Measurements from ENCODE around the gene PIK3CD. TPM values are rescaled to one million over a fixed set of nuclear protein-coding genes. Genes with fewer than 3 reads are reported as not detected.

The PIK3CD gene
- total RNA-seq (1.0 and 1.3 TPM in 2 replicates), polyA plus RNA-seq (1.2 and 3.2 TPM in 2 replicates)

- peak; percentile 52 for DNase-seq (ENCODE audit: low spot score)
- peak within 1 kb of the TSS; percentile 68 for H2AFZ ChIP-seq
Measured at GRCh38 chr1:9651565-9652378, at the start of gene PIK3CD. TSS of gene PIK3CD (plus strand) at chr1:9651731. CDS start at chr1:9710456, 58,725 bp downstream.

GRCh38 chr1:9601942-9602793, 49.4 kb upstream of the PIK3CD start:
- Histone ChIP-seq H3K4me2 (no peak overlapping the region), H3K79me2 (no peaks in the 10 kb centered on the region), H4K20me1 (ENCODE audit: insufficient read depth, poor library complexity, severe bottlenecking) (no peaks in the 10 kb centered on the region), H3K27me3 (no peaks in the 10 kb centered on the region), H3K9me3 (ENCODE audit: low read depth) (no peaks in the 10 kb centered on the region), H3K4me1 (ENCODE audit: insufficient read depth) (no peaks in the 10 kb centered on the region), H3K9me2 (replicated peaks; ENCODE audit: insufficient read depth) (no peaks in the 10 kb centered on the region), H3K4me3 (no peak overlapping the region), H2AFZ (no peak overlapping the region), H3K27ac (no peak overlapping the region), H3K36me3 (replicated peaks; ENCODE audit: insufficient read depth, low read depth) (no peaks in the 10 kb centered on the region)
- no peak for DNase-seq (ENCODE audit: low spot score)
- no peak for TF ChIP-seq EZH2 (IDR thresholded peaks at IDR 0.05; ENCODE audit: borderline replicate concordance)
- no peak for TF ChIP-seq EZH2phosphoT487 (IDR thresholded peaks at IDR 0.05; ENCODE audit: low read depth, severe bottlenecking, unreplicated experiment)
- TF ChIP-seq CTCF (IDR thresholded peaks at IDR 0.05; ENCODE audit: poor library complexity), result no peak
- 98% methylated on average over 20 of the region's 26 CpGs for WGBS (ENCODE audit: low lambda C conversion rate, missing lambda C conversion rate)

More at GRCh38 chr1:9651565-9652378, at the start of gene PIK3CD:
- WGBS (ENCODE audit: low lambda C conversion rate, missing lambda C conversion rate), result 2% methylated on average over 78 of the region's 94 CpGs
- TF ChIP-seq EZH2 (IDR thresholded peaks at IDR 0.05; ENCODE audit: borderline replicate concordance), result peak; percentile 57
- TF ChIP-seq CTCF (IDR thresholded peaks at IDR 0.05; ENCODE audit: poor library complexity), result no peak
- TF ChIP-seq EZH2phosphoT487 (IDR thresholded peaks at IDR 0.05; ENCODE audit: low read depth, severe bottlenecking, unreplicated experiment), result no peak
- Histone ChIP-seq H3K4me3 (peak within 1 kb of the TSS; percentile 30), H3K36me3 (replicated peaks; ENCODE audit: insufficient read depth, low read depth) (no peaks in the 10 kb centered on the region), H3K4me2 (peak within 1 kb of the TSS; percentile 99), H3K9me2 (replicated peaks; ENCODE audit: insufficient read depth) (no peaks in the 10 kb centered on the region), H3K27me3 (peaks cover 52% of the 10 kb centered on the region), H3K4me1 (ENCODE audit: insufficient read depth) (peaks cover 5% of the 10 kb centered on the region), H4K20me1 (ENCODE audit: insufficient read depth, poor library complexity, severe bottlenecking) (no peaks in the 10 kb centered on the region), H3K27ac (no peak within 1 kb of the TSS), H3K79me2 (no peaks in the 10 kb centered on the region), H3K9me3 (ENCODE audit: low read depth) (no peaks in the 10 kb centered on the region)

DNA sequence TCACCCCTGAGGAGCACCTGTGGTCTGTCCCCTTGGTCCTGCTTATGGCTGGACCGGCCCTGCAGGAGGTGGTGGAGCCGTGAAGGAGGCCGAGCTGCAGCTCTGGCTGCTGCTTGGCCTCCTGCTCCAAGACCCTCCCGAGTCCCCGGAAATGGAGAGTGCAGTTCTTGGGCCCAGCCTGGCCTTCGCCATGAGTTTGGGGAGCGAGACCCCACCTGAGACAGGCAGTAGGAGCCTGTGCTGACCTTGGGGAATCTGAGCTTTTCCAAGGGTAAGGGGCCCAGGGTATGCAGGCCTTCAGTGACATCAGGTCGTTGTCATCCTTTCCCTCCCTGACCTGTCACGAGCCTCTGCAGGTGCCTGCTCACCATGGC, 48.8 kb upstream of the PIK3CD start:
- H2AFZ ChIP-seq, result no peak overlapping the region
- H3K4me1 ChIP-seq (ENCODE audit: insufficient read depth), result no peaks in the 10 kb centered on the region
- no peaks in the 10 kb centered on the region for H4K20me1 ChIP-seq (ENCODE audit: insufficient read depth, poor library complexity, severe bottlenecking)
- 95% methylated on average over 9 of the region's 9 CpGs for WGBS (ENCODE audit: low lambda C conversion rate, missing lambda C conversion rate)
- no peak for TF ChIP-seq EZH2 (IDR thresholded peaks at IDR 0.05; ENCODE audit: borderline replicate concordance)
- H3K27ac ChIP-seq, result no peak overlapping the region
- no peak overlapping the region for H3K4me3 ChIP-seq
- no peaks in the 10 kb centered on the region for H3K9me2 ChIP-seq (replicated peaks; ENCODE audit: insufficient read depth)
- H3K36me3 ChIP-seq (replicated peaks; ENCODE audit: insufficient read depth, low read depth), result no peaks in the 10 kb centered on the region
- no peaks in the 10 kb centered on the region for H3K79me2 ChIP-seq
- no peaks in the 10 kb centered on the region for H3K27me3 ChIP-seq
- no peaks in the 10 kb centered on the region for H3K9me3 ChIP-seq (ENCODE audit: low read depth)
- no peak for DNase-seq (ENCODE audit: low spot score)
- no peak overlapping the region for H3K4me2 ChIP-seq

GRCh38 chr1:9603307-9603706, 48.2 kb upstream of the PIK3CD start:
- H3K79me2 ChIP-seq, result no peaks in the 10 kb centered on the region
- TF ChIP-seq CTCF (IDR thresholded peaks at IDR 0.05; ENCODE audit: poor library complexity) (no peak), EZH2phosphoT487 (IDR thresholded peaks at IDR 0.05; ENCODE audit: low read depth, severe bottlenecking, unreplicated experiment) (no peak), EZH2 (IDR thresholded peaks at IDR 0.05; ENCODE audit: borderline replicate concordance) (no peak)
- H4K20me1 ChIP-seq (ENCODE audit: insufficient read depth, poor library complexity, severe bottlenecking), result no peaks in the 10 kb centered on the region
- no peak overlapping the region for H3K27ac ChIP-seq
- 96% methylated on average over 14 of the region's 14 CpGs for WGBS (ENCODE audit: low lambda C conversion rate, missing lambda C conversion rate)
- DNase-seq (ENCODE audit: low spot score), result no peak
- no peak overlapping the region for H3K4me2 ChIP-seq
- no peak overlapping the region for H3K4me3 ChIP-seq
- no peaks in the 10 kb centered on the region for H3K36me3 ChIP-seq (replicated peaks; ENCODE audit: insufficient read depth, low read depth)
- no peak overlapping the region for H2AFZ ChIP-seq
- H3K4me1 ChIP-seq (ENCODE audit: insufficient read depth), result no peaks in the 10 kb centered on the region
- H3K27me3 ChIP-seq, result no peaks in the 10 kb centered on the region
- H3K9me3 ChIP-seq (ENCODE audit: low read depth), result no peaks in the 10 kb centered on the region
- H3K9me2 ChIP-seq (replicated peaks; ENCODE audit: insufficient read depth), result no peaks in the 10 kb centered on the region
